Measurements from ENCODE around the gene GFM1. TPM values are rescaled to one million over a fixed set of nuclear protein-coding genes. Genes with fewer than 3 reads are reported as not detected.
A peak's percentile ranks its signal among the peaks of the same experiment; 100 is the strongest.

GFM1 gene
- total RNA-seq, 1 experiment from 2014 or later: 44.5 TPM

GRCh38 chr3:158725348-158726011 is 81.2 kb downstream of the GFM1 start:
- no peak overlapping the region for H3K27ac Mint-ChIP-seq
- POLR2A ChIA-PET: no interaction called here
- no peaks in the 10 kb centered on the region for H3K27me3 Mint-ChIP-seq (ENCODE audit: low read depth)
- CTCF ChIA-PET: no interaction called here
- no peak for ATAC-seq
- H3K4me3 Mint-ChIP-seq: no peak overlapping the region
- peaks cover 17% of the 10 kb centered on the region for H3K4me1 Mint-ChIP-seq
- peaks cover 9% of the 10 kb centered on the region for H3K36me3 Mint-ChIP-seq
- TF ChIP-seq SMAD3 (CRISPR knock-in tag; IDR thresholded peaks at IDR 0.05; ENCODE audit: borderline replicate concordance) (no peak), SP1 (CRISPR knock-in tag; conservative IDR thresholded peaks at IDR 0.05) (no peak)
- DNase-seq (ENCODE audit: low spot score): no peak
- no peaks in the 10 kb centered on the region for H3K9me3 Mint-ChIP-seq

- H3K4me1 Mint-ChIP-seq: peaks cover 22% of the 10 kb centered on the region
- no peaks in the 10 kb centered on the region for H3K9me3 Mint-ChIP-seq
- H3K36me3 Mint-ChIP-seq: no peaks in the 10 kb centered on the region
- H3K27me3 Mint-ChIP-seq (ENCODE audit: low read depth): peaks cover 12% of the 10 kb centered on the region
- DNase-seq (ENCODE audit: low spot score) (peak; percentile 25), ATAC-seq (peak; percentile 38)
- CTCF ChIA-PET: interaction anchor here (0.6 to 2.4 kb wide), 45 partner anchors 8 to 1073 kb away, joined by 3 to 46 read pairs (median 4); partner anchors contain the start of genes GFM1, LXN, MFSD1 and MLF1
- H3K4me3 Mint-ChIP-seq: no peak overlapping the region
- peak; percentile 56 for TF ChIP-seq CTCF (IDR thresholded peaks at IDR 0.05)
- no peak for TF ChIP-seq ATF2 (CRISPR knock-in tag; IDR thresholded peaks at IDR 0.05; ENCODE audit: borderline replicate concordance, low read depth)
- POLR2A ChIA-PET: interaction anchor here (1.0 kb wide), 1 partner anchor 75 kb away, joined by 3 read pairs; the partner anchor contains the start of gene MFSD1
- peak overlapping the region; percentile 28; the same call in 1 of the 2 replicates for H3K27ac Mint-ChIP-seq
Measured at GRCh38 chr3:158727206-158728060, 83.1 kb downstream of the GFM1 start.

GRCh38 chr3:158728061-158728377 is 83.7 kb downstream of the GFM1 start:
- CTCF ChIA-PET: interaction anchor here (0.6 to 2.4 kb wide), 39 partner anchors 8 to 707 kb away, joined by 3 to 46 read pairs (median 5); partner anchors contain the start of genes GFM1, LXN, MFSD1 and MLF1
- TF ChIP-seq NR3C1 (CRISPR knock-in tag; conservative IDR thresholded peaks at IDR 0.05; ENCODE audit: low read depth): no peak
- DNase-seq (ENCODE audit: low spot score) (no peak), ATAC-seq (no peak)
- no peak overlapping the region for H3K4me3 Mint-ChIP-seq
- H3K36me3 Mint-ChIP-seq: no peaks in the 10 kb centered on the region
- peaks cover 17% of the 10 kb centered on the region for H3K27me3 Mint-ChIP-seq (ENCODE audit: low read depth)
- no peaks in the 10 kb centered on the region for H3K9me3 Mint-ChIP-seq
- H3K27ac Mint-ChIP-seq: no peak overlapping the region
- H3K4me1 Mint-ChIP-seq: peaks cover 19% of the 10 kb centered on the region
- POLR2A ChIA-PET: interaction anchor here (1.0 kb wide), 1 partner anchor 74 kb away, joined by 3 read pairs; the partner anchor contains the start of gene MFSD1

- peaks cover 23% of the 10 kb centered on the region for H3K27me3 Mint-ChIP-seq (ENCODE audit: low read depth)
- ATAC-seq: no peak
- no peak for DNase-seq (ENCODE audit: low spot score)
- H3K4me3 Mint-ChIP-seq: no peak overlapping the region
- no peaks in the 10 kb centered on the region for H3K9me3 Mint-ChIP-seq
- CTCF ChIA-PET: interaction anchor here (1.1 to 2.0 kb wide), 2 partner anchors 32 to 66 kb away, joined by 4 to 15 read pairs; no protein-coding TSS in a partner anchor
- POLR2A ChIA-PET: interaction anchor here (0.7 kb wide), 1 partner anchor 619 kb away, joined by 4 read pairs; the partner anchor contains the start of gene RSRC1
- H3K36me3 Mint-ChIP-seq: no peaks in the 10 kb centered on the region
- H3K27ac Mint-ChIP-seq: no peak overlapping the region
- H3K4me1 Mint-ChIP-seq: peaks cover 17% of the 10 kb centered on the region
- TF ChIP-seq USF2 (CRISPR knock-in tag; IDR thresholded peaks at IDR 0.05): no peak
- TF ChIP-seq SMAD3 (CRISPR knock-in tag; IDR thresholded peaks at IDR 0.05; ENCODE audit: borderline replicate concordance): no peak
- no peak for TF ChIP-seq OVOL2 (CRISPR knock-in tag; IDR thresholded peaks at IDR 0.05; ENCODE audit: borderline replicate concordance)
- TF ChIP-seq ZNF425 (CRISPR knock-in tag; conservative IDR thresholded peaks at IDR 0.05): no peak
- no peak for TF ChIP-seq CTCF (IDR thresholded peaks at IDR 0.05)
- no peak for TF ChIP-seq ZNF263 (CRISPR knock-in tag; IDR thresholded peaks at IDR 0.05; ENCODE audit: low read depth)
- TF ChIP-seq ATF1 (CRISPR knock-in tag; IDR thresholded peaks at IDR 0.05): no peak
- TF ChIP-seq IRF1 (CRISPR knock-in tag; IDR thresholded peaks at IDR 0.05): no peak
- TF ChIP-seq ZNF219 (CRISPR knock-in tag; IDR thresholded peaks at IDR 0.05; ENCODE audit: borderline replicate concordance): no peak
- TF ChIP-seq ZNF671 (CRISPR knock-in tag; IDR thresholded peaks at IDR 0.05): no peak
- no peak for TF ChIP-seq HMGA2 (CRISPR knock-in tag; IDR thresholded peaks at IDR 0.05)
- TF ChIP-seq ETV6 (CRISPR knock-in tag; IDR thresholded peaks at IDR 0.05): no peak
Measured at GRCh38 chr3:158728851-158729250, 84.5 kb downstream of the GFM1 start.
